A375 (cell line): ENCODE results near the gene PLCE1. TPM values are rescaled to one million over a fixed set of nuclear protein-coding genes. Genes with fewer than 3 reads are reported as not detected.

Experiments
- total RNA-seq: library from RNA; depleted of rRNA; stranded (reverse); fragments of >200 nt; shearing (Covaris generic); gene quantifications from 2 replicates; pipeline ENCODE4 v1.2.3, GENCODE V29; 2014; rRNA removed

Gene PLCE1
- 4.4 and 6.3 TPM in 2 replicates for total RNA-seq

GRCh38 chr10:93993782-93994437 is at the start of gene PLCE1:
TSS of gene PLCE1 (plus strand) at chr10:93993931. CDS start at chr10:94031047, 37,116 bp downstream.

Other genes starting within 250 kb of the PLCE1 start
- gene LGI1, start 236.0 kb upstream of the PLCE1 start, total RNA-seq, result not detected in 2 replicates
- gene SLC35G1, start 100.0 kb upstream of the PLCE1 start, total RNA-seq, result 5.8 and 7.0 TPM in 2 replicates